GM19240 (cell line): Measurements from ENCODE around the gene ARL9.
A peak's percentile ranks its signal among the peaks of the same experiment; 100 is the strongest.

Experiments
- DNase-seq: peaks from one replicate; pipeline ENCODE4 v3.0.0; 2011; ENCODE audit warnings: low spot score; ENCODE audit not compliant: insufficient read length

ARL9 gene

DNA sequence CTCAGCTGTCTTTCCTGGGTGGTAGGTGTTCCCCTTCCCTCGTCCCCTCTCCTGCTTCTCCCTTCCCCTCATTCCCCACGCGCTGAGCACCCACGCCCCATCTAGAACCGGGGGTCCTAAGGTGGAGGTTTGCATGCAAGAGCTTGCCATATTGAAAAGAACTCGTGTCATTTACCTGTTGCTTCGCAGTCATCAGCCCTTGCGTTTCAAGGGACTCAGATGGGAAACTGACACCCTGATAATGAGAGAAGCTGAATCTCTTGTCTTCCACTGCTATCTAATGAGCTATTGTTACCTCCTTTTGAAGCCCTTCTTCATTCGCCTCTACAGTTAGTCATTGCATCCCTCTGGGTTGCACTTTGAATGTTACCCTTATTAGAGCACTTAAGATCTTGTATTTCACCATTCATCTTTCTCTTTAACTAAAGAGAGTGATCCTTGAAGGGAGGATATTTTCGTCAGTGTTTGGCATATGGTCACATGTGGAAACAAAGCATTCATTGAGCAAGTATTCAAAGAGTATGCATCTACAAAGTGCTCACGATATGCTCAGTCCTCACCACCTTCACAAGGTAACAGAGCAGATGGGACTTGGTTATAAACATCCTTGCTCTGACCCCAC is 25.7 kb downstream of the ARL9 start:
- no peak for DNase-seq

DNA sequence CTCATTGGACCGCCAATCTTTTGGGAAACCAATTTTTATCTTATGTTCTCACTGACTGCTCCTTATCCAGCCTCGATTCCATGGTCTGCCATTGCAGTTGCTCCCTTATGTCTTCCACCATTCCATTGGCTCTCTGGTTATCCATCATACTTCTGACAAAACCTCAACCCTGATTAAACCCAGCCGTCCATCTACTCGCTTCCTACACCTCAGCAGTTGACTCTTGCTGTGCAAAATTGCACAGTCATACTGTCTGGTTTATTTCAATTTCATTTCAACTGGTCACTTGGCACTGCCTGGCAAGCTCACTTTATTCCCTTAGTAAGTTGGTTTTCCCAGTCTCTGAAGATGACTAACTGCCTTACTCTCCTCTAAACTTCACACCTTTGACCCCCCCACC is 26.2 kb downstream of the ARL9 start:
- DNase-seq = no peak

DNA sequence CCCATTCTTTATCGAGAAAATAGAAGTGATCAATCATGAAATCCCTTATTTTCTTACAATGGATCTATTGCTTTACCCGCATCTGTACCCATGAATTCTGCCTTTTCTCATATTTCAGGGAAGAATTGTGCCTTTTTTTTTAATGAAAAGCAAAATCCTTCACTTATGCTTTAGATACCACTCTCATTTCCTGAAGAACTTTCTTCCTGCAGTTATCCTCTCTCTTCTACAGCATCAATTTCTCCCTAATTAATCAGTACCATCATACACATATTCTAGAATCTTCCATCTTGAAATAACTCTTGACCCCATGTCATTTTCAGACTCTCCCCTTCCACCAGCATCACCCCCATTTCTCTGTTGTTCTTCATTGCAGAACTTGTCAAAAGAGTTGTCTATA is 26.6 kb downstream of the ARL9 start:
- DNase-seq = no peak

DNA sequence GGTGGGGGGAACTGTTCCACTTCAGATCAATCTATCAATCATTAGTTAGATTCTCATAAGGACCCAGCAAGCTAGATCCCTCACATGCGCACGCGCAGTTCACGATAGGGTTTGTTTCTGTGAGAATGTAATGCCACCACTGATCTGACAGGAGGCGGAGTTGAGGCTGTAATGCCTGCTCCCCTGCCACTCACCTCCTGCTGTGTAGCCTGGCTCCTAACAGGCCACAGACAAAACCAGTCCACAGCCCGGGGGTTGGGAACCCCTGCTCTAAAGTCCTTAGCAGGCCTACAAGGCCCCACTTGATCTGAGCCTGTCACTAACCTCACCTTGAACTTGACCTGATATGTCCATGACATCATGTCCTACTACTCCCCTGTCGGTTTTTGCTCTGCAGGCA is 30.3 kb downstream of the ARL9 start:
- DNase-seq = no peak

DNA sequence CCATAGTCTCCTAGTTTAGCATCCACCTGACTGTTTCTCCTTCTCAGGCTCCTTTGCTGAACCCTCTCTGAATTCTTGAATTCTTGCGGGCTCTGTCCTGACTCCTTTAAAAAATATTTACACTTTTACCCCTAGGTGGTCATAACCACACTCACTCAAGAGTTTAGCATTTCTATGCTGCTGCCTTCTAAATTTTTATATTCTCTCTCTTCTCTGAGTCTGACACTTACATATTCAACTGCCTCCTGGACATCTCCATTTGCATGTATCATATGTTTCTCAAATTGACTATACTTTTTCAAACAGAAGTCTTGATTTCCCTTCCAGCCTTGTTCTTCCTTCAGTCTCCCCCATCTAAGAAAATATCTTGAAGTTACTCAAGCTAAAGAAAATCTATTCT is 31.6 kb downstream of the ARL9 start:
- no peak for DNase-seq

DNA sequence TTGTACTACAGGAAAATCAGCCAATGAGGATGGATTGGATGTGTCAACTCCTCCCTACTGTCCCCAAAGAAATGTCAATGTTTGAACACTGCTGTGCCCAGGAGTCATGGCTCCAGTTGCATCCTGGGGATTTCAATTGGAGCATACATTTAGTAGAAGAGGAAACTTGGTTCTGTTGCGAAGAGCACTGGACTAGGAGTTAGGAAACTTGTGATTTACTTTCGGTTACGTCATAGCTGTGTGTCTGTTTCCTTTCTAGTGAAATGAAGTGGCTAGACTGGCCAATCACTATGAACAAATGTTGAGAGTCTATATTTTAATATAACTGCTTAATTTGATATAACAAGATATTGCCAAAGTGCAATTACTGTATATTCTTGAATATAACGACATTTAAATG is 35.2 kb downstream of the ARL9 start:
- no peak for DNase-seq

DNA sequence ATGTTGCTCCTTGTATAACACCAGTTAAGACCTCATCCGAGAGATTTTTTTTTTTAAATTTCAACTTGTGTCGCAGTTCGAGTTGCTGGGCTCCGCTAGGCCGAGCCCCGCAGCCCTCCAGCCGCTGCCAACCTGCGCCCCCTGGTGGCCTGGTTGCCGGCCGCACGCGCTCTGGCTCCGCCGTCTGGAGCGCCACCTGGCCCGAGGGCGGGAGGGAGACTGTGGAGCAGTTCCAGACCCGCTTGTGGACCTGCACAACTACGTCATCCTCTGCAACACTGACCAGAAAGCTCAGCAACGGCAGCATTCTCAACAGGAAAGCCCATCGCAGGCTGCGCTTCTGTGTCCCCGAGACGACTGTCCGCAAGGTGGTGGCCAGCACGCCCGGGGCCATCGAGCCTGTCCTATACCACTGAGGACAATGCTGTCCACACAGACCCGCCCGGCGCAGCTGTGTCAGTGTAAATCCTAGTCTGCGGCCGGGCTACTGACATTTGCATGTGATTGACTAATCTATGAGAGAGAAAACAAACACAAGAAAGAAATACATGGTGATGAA is 39.1 kb downstream of the ARL9 start:
- DNase-seq = peak; percentile 61

DNA sequence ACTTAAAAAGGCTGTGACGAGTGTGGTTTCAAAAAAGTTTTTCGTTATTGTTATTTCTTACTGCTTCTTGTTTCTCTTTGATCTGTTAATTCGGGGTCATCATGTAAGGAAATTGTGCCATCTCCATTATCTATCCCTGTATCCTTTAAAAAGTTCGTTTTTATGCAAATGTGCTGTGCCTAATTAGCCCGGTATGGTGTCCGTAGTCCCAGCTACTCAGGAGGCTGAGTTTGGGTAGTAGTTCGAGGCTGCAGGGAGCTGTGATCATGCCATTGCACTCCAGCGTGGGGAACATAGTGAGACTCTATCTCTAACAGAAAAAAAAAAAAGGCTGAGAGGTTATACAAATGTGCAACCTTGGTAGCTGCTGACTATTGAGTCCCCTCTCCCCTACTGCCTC is 45.1 kb downstream of the ARL9 start:
- DNase-seq = no peak

DNA sequence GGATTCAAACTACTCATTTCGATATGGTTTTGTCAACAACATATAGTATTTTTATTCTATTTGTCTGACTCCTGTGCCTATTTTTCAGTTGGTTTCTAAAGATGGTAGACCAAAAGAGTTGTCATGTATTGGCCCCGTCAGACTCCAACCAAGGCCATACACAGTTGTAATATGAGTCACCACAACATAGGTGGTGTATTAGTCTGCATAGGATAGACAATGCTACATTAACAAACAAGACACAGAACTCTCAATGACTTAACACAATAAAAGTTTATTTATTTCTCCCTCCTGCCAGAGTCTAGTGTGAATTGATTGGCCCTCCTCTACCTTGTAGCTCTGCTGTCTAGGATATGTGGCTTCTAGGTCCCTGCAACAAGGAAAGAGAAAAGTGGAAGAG is 45.9 kb downstream of the ARL9 start:
- no peak for DNase-seq

DNA sequence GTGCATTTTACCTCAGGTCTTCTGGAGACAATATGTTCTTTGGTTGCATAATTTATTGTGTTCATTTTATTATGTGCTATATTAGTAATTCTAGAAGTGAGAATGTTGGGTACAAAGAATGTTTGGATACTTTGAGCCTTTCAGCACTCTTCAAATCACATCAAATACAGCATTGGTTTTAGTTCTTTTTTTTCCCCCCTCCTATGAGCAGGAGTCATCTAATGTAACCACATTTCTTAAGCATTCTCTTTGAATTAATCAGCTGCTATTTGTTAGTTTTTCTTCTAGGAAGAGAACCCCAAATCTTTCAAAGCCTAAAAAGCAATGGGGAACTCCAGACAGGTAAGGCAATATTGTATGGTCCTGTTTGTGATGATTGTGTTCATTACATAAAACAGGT is 46.7 kb downstream of the ARL9 start:
- no peak for DNase-seq

DNA sequence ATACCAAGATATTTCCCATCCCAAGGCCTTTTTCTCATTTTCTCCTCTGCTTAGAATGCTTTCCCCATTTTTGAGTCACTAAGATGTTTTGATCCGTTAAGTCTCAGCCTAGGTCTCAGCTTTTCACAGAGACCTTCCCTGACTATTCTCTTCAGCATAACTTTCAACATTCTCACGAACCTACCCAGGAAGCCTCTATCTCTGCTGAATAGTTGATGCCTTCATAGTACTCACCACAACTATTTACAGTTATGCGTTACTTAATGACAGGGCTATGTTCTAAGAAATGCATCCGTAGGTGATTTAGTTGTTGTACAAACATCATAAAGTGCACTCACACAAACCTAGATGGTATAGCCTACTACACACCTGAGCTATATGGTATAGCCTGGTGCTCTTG is 64.5 kb downstream of the ARL9 start:
- DNase-seq = no peak
